ENCODE results near the gene FNDC5.
A peak's percentile ranks its signal among the peaks of the same experiment; 100 is the strongest.

The FNDC5 gene

GRCh38 chr1:32871364-32872191 is 866 bp upstream of the FNDC5 start:
- peak; percentile 25 for DNase-seq (ENCODE audit: low spot score)
- TF ChIP-seq, protein P1, sequence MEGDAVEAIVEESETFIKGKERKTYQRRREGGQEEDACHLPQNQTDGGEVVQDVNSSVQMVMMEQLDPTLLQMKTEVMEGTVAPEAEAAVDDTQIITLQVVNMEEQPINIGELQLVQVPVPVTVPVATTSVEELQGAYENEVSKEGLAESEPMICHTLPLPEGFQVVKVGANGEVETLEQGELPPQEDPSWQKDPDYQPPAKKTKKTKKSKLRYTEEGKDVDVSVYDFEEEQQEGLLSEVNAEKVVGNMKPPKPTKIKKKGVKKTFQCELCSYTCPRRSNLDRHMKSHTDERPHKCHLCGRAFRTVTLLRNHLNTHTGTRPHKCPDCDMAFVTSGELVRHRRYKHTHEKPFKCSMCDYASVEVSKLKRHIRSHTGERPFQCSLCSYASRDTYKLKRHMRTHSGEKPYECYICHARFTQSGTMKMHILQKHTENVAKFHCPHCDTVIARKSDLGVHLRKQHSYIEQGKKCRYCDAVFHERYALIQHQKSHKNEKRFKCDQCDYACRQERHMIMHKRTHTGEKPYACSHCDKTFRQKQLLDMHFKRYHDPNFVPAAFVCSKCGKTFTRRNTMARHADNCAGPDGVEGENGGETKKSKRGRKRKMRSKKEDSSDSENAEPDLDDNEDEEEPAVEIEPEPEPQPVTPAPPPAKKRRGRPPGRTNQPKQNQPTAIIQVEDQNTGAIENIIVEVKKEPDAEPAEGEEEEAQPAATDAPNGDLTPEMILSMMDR (IDR thresholded peaks at IDR 0.05; ENCODE audit: borderline replicate concordance, control extremely low read depth, extremely low read depth, insufficient read depth, missing control alignments) = no peak
- in situ Hi-C loops (cut with MboI; ENCODE audit: low sequenced_read_pairs, unreplicated experiment) = no loop called here

GRCh38 chr1:32869923-32870614 is 643 bp downstream of the FNDC5 start:
- DNase-seq (ENCODE audit: low spot score) = no peak
- in situ Hi-C loops (cut with MboI; ENCODE audit: low sequenced_read_pairs, unreplicated experiment) = no loop called here
- TF ChIP-seq, protein P1 (IDR thresholded peaks at IDR 0.05; ENCODE audit: borderline replicate concordance, control extremely low read depth, extremely low read depth, insufficient read depth, missing control alignments) = no peak

DNA sequence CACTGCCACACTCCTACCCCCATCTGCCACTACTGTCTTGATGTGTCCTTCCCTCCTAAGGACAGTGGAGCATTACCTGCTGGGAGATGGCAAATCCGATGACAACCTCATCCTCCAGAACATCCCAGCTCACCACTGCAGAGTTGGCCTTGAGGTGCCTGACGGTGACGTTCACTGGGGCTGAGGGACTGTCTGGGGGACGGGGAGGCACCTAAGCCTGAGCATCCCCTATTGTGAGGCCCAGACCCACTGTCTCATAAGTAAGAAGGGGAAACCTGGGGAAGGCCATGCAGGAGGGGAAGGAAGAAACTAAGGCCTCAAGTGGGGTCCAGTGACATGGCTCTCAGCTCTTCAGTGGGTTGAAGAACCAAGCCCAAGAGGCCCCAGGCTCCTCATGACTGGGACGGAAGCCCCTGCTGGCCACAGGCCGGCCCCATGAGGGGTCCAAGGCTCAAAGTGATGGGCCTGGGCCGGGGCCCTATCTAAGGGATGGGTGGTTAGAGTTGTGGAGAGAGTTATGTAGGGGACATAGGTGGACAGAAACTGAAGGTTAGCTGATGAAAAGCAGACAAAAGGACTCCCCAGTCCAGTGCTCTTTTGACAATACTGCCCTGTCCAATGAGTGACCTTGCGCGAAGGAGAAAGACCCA is 1.8 kb downstream of the FNDC5 start:
- DNase-seq (ENCODE audit: low spot score) = no peak
- TF ChIP-seq, protein P1 (IDR thresholded peaks at IDR 0.05; ENCODE audit: borderline replicate concordance, control extremely low read depth, extremely low read depth, insufficient read depth, missing control alignments) = no peak

GRCh38 chr1:32868085-32868484 is 2.6 kb downstream of the FNDC5 start:
- in situ Hi-C loops (cut with MboI; ENCODE audit: low sequenced_read_pairs, unreplicated experiment) = no loop called here
- DNase-seq (ENCODE audit: low spot score) = no peak
- TF ChIP-seq, protein P1 (IDR thresholded peaks at IDR 0.05; ENCODE audit: borderline replicate concordance, control extremely low read depth, extremely low read depth, insufficient read depth, missing control alignments) = no peak

More for the DNA sequence above, 1.8 kb downstream of the FNDC5 start:
- in situ Hi-C loops (cut with MboI; ENCODE audit: low sequenced_read_pairs, unreplicated experiment) = no loop called here

- in situ Hi-C loops (cut with MboI; ENCODE audit: low sequenced_read_pairs, unreplicated experiment) = no loop called here
- TF ChIP-seq, protein P1 (IDR thresholded peaks at IDR 0.05; ENCODE audit: borderline replicate concordance, control extremely low read depth, extremely low read depth, insufficient read depth, missing control alignments) = no peak
- no peak for DNase-seq (ENCODE audit: low spot score)
These were observed 3.0 kb downstream of the FNDC5 start for GRCh38 chr1:32867671-32868070.

- TF ChIP-seq, protein P1 (IDR thresholded peaks at IDR 0.05; ENCODE audit: borderline replicate concordance, control extremely low read depth, extremely low read depth, insufficient read depth, missing control alignments) = no peak
- in situ Hi-C loops (cut with MboI; ENCODE audit: low sequenced_read_pairs, unreplicated experiment) = no loop called here
- no peak for DNase-seq (ENCODE audit: low spot score)
These were observed 3.6 kb downstream of the FNDC5 start for GRCh38 chr1:32867151-32867550.

Data from GM13976 (cell line).